Measurements from ENCODE around the gene RPS6KC1.
A peak's percentile ranks its signal among the peaks of the same experiment; 100 is the strongest.
"Not testable (repeated sequence)": the region's sequence is repeated elsewhere in the genome, so short reads cannot be mapped to it uniquely, and the experiment has no call there.

The RPS6KC1 gene

DNA sequence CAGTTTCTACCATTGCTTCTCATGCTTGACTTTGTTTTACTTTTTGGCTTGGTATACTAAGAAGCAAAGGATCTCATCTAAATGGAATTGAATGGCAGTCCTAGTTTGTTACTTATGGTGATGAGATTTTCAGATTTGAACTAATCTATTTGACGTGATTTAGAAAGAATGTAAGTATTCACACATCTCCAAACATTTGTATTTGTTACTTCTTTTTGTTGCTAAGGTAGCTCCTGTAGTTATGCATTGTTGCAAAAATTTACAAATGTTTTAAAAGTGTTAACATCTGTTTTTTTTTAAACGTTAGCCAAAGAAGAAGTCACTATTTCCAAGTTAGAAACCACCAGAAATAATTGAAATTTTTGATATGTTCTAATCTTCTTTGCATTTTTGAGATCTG, 222.5 kb downstream of the RPS6KC1 start:
- no peak for DNase-seq
- intact Hi-C loops (cut with DNase I): no loop called here

GRCh38 chr1:213274140-213274539, 223.1 kb downstream of the RPS6KC1 start:
- intact Hi-C loops (cut with DNase I): no loop called here
- DNase-seq: no peak

DNA sequence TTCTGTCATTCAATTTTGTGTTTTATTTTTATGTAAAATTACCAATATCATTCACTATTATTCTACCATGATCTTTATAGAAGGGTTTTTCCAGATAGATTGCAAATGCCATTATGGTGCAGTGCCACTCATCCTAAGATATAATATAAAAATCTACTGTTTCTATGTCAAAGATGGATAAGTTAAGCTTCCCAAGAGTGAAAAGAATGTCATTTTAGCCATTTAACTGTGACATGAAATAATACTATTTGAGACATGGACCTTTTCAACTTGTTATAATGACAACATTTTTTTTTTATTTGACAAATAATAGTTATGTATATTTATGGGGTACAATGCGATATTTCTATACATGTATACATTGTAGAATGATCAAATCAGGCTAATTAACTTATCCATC, 224.3 kb downstream of the RPS6KC1 start:
- intact Hi-C loops (cut with DNase I): no loop called here
- no peak for DNase-seq

DNA sequence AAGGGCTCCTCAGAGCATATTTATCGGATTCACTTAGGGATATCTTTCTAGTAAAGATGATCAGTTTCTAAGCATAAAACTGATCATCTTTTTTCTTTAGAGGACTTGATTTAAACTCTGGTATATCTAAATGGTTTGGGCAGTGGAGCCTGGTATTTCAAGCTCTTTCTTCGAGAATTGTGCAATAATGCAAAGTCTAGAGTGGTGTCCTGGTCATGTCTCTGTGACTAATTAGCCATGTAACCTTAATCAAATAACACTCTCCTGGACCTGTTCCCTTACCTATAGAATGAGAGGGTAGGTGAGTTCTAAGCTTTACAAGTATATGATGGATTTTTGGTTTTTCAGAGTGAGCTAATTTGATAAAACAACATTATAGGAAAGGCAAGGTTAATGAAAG, 225.2 kb downstream of the RPS6KC1 start:
- intact Hi-C loops (cut with DNase I): no loop called here
- DNase-seq: no peak

DNA sequence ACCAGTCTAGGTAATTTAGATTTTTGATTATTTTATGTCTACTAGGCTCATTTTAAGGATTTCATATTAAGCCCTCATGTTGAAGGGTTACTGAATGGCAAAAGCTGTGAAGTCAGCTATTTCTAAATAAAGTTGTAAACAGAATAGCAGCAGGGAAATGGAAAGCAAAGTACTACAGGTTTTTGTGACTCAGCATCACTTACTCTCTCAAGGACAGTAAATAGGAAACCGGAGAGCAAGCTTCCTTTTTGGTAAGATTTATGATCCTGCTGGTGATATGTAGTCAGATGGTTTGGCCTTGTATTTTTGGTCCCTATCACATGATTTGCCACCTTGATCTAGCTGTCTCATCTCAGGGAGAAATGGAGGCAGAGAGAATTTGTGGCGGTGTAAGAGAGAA, 226.0 kb downstream of the RPS6KC1 start:
- intact Hi-C loops (cut with DNase I): no loop called here
- no peak for DNase-seq

GRCh38 chr1:213279410-213279809, 228.4 kb downstream of the RPS6KC1 start:
- no peak for DNase-seq
- intact Hi-C loops (cut with DNase I): no loop called here

DNA sequence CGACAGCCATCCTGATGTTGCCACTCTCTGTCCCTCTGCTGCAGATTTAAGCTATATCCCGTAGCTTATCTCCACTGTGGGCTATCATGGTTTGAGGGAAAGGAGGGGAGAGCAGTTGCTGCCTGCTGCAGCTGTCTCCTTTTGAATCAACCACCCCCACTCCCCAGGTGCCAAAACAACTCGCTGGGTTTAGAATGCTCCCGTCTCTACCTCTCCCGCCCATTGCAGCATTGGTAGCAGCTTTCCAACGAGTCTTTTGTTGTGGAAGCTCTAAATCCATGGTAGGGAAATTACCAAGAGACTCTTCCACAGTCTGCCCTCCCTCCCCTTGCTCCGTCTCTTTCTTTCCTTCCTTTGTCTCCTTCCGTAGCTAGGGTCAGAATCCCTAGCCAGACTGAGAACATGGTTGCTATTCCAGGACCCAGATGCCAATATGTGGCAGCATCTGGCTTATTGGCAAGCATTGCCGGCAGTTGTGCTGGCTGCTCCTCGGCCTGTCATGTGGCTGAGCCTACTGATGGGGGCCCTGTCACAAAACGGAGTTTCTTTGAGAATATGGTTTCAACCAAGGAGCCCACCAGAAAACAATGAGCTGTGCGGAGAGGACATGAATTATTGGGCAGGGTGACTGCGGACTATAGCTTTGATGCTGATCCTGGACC, 230.7 kb downstream of the RPS6KC1 start:
- DNase-seq: peak in 8 of 10 donors; percentile 11 to 84 (median 32)
- intact Hi-C loops (cut with DNase I): no loop called here

DNA sequence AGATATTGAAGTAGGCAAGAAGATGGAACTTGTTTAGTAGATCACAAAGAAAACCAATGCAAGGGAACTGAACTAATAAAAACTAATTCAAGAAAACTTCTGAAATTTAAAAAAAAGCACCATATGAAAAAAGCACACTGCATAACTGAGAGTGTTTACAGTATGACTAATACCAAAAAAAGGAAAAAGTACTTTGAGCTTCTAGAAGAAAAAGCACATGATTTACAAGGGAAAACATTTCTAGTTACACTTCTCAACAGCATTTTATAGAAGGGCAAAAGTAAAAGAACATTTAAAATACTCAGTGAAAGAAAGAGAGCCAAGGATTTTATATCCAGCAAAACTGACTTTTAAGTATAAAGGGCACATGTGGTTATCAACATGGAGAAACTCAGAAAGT, 233.6 kb downstream of the RPS6KC1 start:
- intact Hi-C loops (cut with DNase I): no loop called here
- no peak for DNase-seq

GRCh38 chr1:213286235-213286634, 235.2 kb downstream of the RPS6KC1 start:
- DNase-seq: no peak
- intact Hi-C loops (cut with DNase I): no loop called here

DNA sequence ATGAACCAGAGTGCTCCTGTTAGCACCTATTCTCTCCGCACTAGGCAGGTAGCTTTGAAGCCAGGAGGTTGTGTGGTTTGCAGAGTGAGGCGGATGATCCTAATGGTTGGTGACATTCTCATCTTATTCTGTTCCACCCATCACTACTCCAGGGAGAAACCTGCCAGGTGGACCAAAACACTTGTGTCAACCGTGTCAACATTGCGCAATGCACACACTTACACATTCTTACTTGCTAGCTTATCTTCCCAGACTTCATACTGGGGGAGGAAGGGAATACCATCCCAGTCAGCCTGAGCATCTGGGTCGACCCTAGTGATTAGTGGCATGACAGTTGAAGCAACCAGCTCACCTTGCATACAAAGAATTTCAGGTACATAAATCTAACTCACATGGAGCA, 236.9 kb downstream of the RPS6KC1 start:
- no peak for DNase-seq
- intact Hi-C loops (cut with DNase I): no loop called here

DNA sequence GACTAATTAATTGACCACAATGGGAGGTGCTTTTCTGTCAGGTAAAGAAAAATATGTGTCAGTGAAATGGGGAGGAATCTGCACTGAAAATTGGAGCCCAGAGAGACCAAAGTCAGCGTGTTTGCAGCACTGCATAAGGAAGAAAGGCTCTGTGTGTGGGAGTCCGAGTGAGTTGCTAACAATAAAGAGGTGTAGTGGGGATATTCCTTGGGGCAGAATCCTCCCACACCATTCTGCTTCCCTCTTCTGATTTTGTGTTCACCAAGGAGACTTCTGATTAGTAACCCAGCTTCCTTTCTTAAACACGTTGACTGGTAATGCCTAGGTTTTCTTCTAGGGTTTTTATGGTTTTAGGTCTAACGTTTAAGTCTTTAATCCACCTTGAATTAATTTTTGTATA, 240.5 kb downstream of the RPS6KC1 start:
- no peak for DNase-seq
- intact Hi-C loops (cut with DNase I): no loop called here

GRCh38 chr1:213292614-213293013, 241.6 kb downstream of the RPS6KC1 start:
- DNase-seq: no peak
- intact Hi-C loops (cut with DNase I): no loop called here

DNA sequence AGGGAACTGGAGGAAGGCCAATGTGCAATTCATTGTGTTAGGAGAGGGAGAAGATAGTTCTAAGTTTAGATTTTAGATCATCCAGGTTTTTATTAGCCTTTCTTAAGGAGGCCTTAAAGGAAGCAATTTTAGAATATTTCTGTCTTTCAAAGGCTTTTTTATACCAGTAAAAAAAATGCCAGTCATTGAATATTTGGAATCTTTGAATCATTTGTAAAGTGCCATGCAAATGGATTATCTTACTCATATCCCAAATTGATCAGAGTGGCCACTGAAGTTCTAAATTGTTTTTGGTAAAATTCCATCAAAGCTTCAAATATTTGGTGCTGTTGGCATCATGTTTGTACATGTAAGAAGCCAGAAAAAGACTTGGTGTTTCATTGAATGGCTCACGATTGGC, 244.8 kb downstream of the RPS6KC1 start:
- intact Hi-C loops (cut with DNase I): no loop called here
- DNase-seq: no peak

DNA sequence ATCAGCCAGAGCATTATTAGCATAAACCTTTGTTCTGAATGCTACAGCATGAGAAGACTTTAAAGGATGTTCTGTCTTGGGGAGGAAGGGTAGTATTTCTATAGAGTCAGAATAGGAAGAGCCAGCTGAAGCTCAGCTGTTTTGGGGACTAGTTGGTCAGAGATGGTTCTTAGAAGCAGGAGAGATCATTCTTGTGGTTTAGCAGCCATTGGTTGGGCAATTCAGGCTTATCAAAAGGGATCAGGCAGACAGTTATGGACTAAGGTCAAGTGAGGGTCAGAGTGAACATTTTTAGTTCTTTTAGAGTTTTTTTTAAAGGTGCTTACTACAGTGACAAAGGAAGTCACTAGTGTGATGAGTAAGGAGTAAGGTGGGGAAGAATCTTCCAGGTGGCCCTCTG, 245.5 kb downstream of the RPS6KC1 start:
- no peak for DNase-seq
- intact Hi-C loops (cut with DNase I): no loop called here

DNA sequence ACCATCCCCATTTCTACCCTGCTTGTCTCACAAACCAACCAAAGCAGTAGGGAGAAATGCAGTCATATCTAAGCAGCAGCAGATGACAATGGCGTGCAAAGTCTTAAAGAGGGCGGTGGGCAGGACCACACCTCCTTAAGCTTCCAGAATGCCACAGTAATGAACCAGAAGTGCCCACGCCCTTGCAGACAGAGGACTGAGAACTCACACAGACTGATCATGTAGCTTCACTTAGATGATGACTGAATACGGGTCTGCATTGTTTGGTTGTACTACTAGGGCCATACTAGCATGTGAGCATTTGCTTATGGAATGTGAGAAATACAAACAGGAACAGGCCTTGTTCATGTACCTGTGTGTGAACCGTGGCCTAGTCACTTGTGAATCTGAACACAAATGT, 246.0 kb downstream of the RPS6KC1 start:
- DNase-seq: no peak
- intact Hi-C loops (cut with DNase I): no loop called here

DNA sequence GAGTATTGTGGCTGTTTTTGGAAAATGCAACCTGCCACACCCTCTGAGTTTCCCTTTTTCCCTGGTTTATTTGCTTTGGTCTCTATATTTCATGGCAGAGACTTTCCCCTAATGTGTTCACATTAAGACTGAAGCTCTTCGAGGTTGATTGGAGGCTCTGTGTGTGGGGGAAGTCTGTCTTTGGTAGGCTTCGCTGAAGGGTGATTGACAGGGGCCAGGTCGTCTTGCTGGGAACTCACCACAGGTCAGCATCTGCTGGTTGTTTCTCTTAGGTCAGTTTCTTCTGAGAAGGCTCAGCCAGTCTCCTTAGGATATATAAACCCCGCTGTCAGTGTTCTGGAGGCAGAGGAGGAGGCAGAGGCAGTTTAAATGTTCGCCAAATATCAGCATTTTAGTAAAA, 249.4 kb downstream of the RPS6KC1 start:
- no peak for DNase-seq
- intact Hi-C loops (cut with DNase I): no loop called here

DNA sequence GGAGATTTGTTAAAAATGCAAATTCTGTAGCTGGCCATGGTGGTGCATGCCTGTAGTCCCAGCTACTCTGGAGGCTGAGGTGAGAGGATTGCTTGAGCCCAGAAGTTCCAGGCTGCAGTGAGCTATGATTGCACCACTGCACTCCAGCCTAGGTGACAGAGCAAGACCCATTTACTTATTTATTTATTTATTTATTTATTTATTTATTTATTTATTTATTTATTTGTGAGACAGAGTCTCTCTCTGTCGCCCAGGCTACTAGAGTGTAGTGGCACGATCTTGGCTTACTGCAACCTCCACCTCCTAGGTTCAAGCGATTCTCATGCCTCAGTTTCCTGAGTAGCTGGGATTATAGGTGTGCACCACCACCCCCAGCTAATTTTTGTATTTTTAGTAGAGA, 250.5 kb downstream of the RPS6KC1 start:
- DNase-seq; intact Hi-C loops (cut with DNase I): not testable (repeated sequence)

DNA sequence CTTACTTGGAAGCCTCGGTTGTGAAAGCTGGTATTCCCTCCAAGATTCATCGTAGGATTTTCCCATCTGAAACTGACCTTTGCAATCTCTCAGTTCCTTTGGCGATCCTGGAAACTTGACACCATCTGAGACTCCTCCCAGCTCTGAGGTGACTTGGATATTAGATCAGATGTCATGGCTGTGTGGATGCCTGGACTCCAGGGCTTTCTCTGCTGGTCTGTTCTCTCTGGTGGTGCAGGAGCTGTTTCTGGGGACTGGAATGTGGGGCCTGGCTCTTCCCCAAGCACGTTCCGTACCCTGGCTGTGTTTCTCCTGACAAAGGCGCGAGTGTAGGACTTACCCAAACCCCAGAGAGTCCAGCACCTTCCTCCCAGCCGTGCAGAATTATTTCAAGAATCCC, 252.2 kb downstream of the RPS6KC1 start:
- intact Hi-C loops (cut with DNase I): no loop called here
- no peak for DNase-seq

DNA sequence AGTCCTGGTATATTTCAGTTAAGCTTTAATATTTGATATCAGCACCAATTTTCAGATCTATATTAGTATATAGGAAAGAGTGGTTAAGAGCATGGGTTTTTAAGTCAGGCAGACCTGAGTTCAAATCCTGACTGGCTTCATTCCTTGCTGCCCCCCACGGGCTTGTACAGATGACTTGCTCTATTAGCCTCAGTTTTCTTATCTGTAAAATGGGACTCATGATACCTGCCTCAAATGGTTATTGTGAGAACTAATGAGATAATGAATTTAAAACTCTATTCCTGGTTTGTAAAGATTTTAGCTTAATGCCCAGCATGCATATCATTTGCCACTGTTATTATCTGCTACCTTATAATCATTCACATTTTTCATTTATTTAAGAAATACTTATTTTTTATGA, 264.5 kb downstream of the RPS6KC1 start:
- no peak for DNase-seq
- intact Hi-C loops (cut with DNase I): no loop called here

- DNase-seq; intact Hi-C loops (cut with DNase I): not testable (repeated sequence)
Measured at GRCh38 chr1:213318458-213318857, 267.4 kb downstream of the RPS6KC1 start.

GRCh38 chr1:213320191-213320870, 269.3 kb downstream of the RPS6KC1 start:
- no peak for DNase-seq
- intact Hi-C loops (cut with DNase I): no loop called here

Measured in posterior cingulate gyrus (tissue), 11 donors.